HCT116 (cell line): ENCODE measurements around the gene TRAK1. TPM values are rescaled to one million over a fixed set of nuclear protein-coding genes. Genes with fewer than 3 reads are reported as not detected.

Experiments
- ATAC-seq: fragments of 200-7000 bp; cut with Tn5 transposase; 2 replicates; pipeline ENCODE4 v1.9.1; 2020; ENCODE audit warnings: mild to moderate bottlenecking, moderate library complexity
- BruUV-seq: library from RNA; stranded (reverse); fragments of 400-500 nt; replicated peaks from 2 replicates; lab custom pipeline; 2021; lab: Mats Ljungman, UMichigan
- CTCF ChIA-PET: fragments of 300-600 bp; sonication (Branson Sonifier 250); formaldehyde crosslinking; loops from one replicate; lab custom pipeline; 2021; ENCODE audit warnings: antibody characterized with exemption; lab: Charles Lee
- POLR2A ChIA-PET: fragments of 300-600, 350-600 bp; sonication (Branson Sonifier 250); formaldehyde crosslinking; loops from one replicate; lab custom pipeline; 2021; ENCODE audit warnings: antibody characterized with exemption; lab: Charles Lee
- RAD21 ChIA-PET, 2 experiments: fragments of 300-600 bp; sonication (Branson Sonifier 250); formaldehyde crosslinking; loops; one replicate each; lab custom pipeline; 2023; ENCODE audit warnings: low total read pairs in 2 of 2; ENCODE audit not compliant: uncharacterized antibody in 2 of 2, unreplicated experiment in 2 of 2, low non-redundant PET in 1 of 2; lab: Charles Lee
- DNase-seq: peaks from one replicate; pipeline ENCODE4 v3.0.0-alpha.2; 2010; ENCODE audit warnings: low read depth, low spot score
- H2AFZ ChIP-seq: fragments of 200-600 bp; shearing (Covaris generic), sonication (generic); 2 replicates; pipeline ENCODE4 v1.6.1; 2017; ENCODE audit warnings: low read depth, mixed run types, mixed read lengths, antibody characterized with exemption, low read length; ENCODE audit not compliant: poor library complexity, severe bottlenecking
- H3K27ac ChIP-seq: 2 replicates; pipeline ENCODE4 v1.5.1; 2012; ENCODE audit warnings: low read depth, low read length
- H3K27me3 ChIP-seq: fragments of 200-600 bp; sonication (generic); 2 replicates; pipeline ENCODE4 v1.6.1; 2016; ENCODE audit warnings: mixed run types, low read length, mixed read lengths; ENCODE audit not compliant: insufficient read depth
- H3K36me3 ChIP-seq, 2 experiments: fragments of 200-500 bp in 1 of 2; fragments of 200-600 bp in 1 of 2; sonication (Bioruptor generic) in 1 of 2; sonication (generic) in 1 of 2; 2 replicates each; pipeline versions ENCODE4 v1.5.1 to v1.6.1; 2014 to 2016; ENCODE audit warnings: low read length in 2 of 2, inconsistent platforms in 1 of 2, mixed read lengths in 1 of 2, mixed run types in 1 of 2; ENCODE audit not compliant: insufficient read depth in 2 of 2, control insufficient read depth in 1 of 2
- H3K4me1 ChIP-seq, 2 experiments: fragments of 200-600 bp in 1 of 2; sonication (generic) in 1 of 2; 2 replicates each; pipeline versions ENCODE4 v1.5.1 to v1.6.1; 2012 to 2017; ENCODE audit warnings: low read length in 2 of 2, inconsistent platforms in 1 of 2, mild to moderate bottlenecking in 1 of 2, mixed read lengths in 1 of 2, mixed run types in 1 of 2, moderate library complexity in 1 of 2; ENCODE audit not compliant: insufficient read depth in 2 of 2, control insufficient read depth in 1 of 2
- H3K4me2 ChIP-seq: fragments of 200-600 bp; sonication (generic); 2 replicates; pipeline ENCODE4 v1.6.1; 2017; ENCODE audit warnings: mixed run types, low read length, mixed read lengths
- H3K4me3 ChIP-seq, 2 experiments: fragments of 200-600 bp in 1 of 2; sonication (generic) in 1 of 2; replicated peaks in 1 of 2; 2 replicates each; pipeline ENCODE4 v1.5.1; 2011 to 2016; ENCODE audit warnings: low read length in 2 of 2, control low read depth in 1 of 2, low read depth in 1 of 2, mild to moderate bottlenecking in 1 of 2, mixed read lengths in 1 of 2, mixed run types in 1 of 2
- H3K79me2 ChIP-seq: fragments of 200-600 bp; sonication (generic); 2 replicates; pipeline ENCODE4 v1.6.1; 2017; ENCODE audit warnings: mild to moderate bottlenecking, mixed run types, low read length, moderate library complexity, mixed read lengths; ENCODE audit not compliant: insufficient read depth
- H3K9ac ChIP-seq: fragments of 200-600 bp; sonication (generic); 2 replicates; pipeline ENCODE4 v1.6.1; 2016; ENCODE audit warnings: low read length, mixed read lengths
- H3K9me2 ChIP-seq: fragments of 200-600 bp; sonication (generic), shearing (Covaris generic); 2 replicates; pipeline ENCODE4 v1.6.1; 2017; ENCODE audit warnings: mixed run types, mild to moderate bottlenecking, moderate library complexity; ENCODE audit not compliant: insufficient read depth
- H3K9me3 ChIP-seq, 2 experiments: fragments of 200-500 bp in 1 of 2; fragments of 200-600 bp in 1 of 2; sonication (Bioruptor generic) in 1 of 2; sonication (generic) in 1 of 2; 2 replicates each; pipeline ENCODE4 v1.6.1; 2014 to 2017; ENCODE audit warnings: low read length in 2 of 2, mixed read lengths in 2 of 2, inconsistent platforms in 1 of 2, low read depth in 1 of 2, mild to moderate bottlenecking in 1 of 2, mixed run types in 1 of 2, moderate library complexity in 1 of 2; ENCODE audit not compliant: control insufficient read depth in 1 of 2, insufficient read depth in 1 of 2
- H4K20me1 ChIP-seq: fragments of 200-600 bp; sonication (generic), shearing (Covaris generic); 2 replicates; pipeline ENCODE4 v1.6.1; 2017; ENCODE audit warnings: mixed run types, mild to moderate bottlenecking, moderate library complexity; ENCODE audit not compliant: insufficient read depth
- CBX3 ChIP-seq: IDR thresholded peaks from 2 replicates; pipeline ENCODE4 v1.6.1; 2012; ENCODE audit warnings: low read depth
- CEBPB ChIP-seq: IDR thresholded peaks from 2 replicates; pipeline ENCODE4 v1.6.1; 2012; ENCODE audit warnings: low read depth
- EGR1 ChIP-seq: IDR thresholded peaks from 2 replicates; pipeline ENCODE4 v1.6.1; 2012; ENCODE audit warnings: low read depth
- FOSL1 ChIP-seq: IDR thresholded peaks from 2 replicates; pipeline ENCODE4 v1.6.1; 2012; ENCODE audit warnings: low read depth
- JUND ChIP-seq: IDR thresholded peaks from 2 replicates; pipeline ENCODE4 v1.6.1; 2012
- POLR2A ChIP-seq: IDR thresholded peaks from 2 replicates; pipeline ENCODE4 v1.7.0; 2011; ENCODE audit warnings: borderline replicate concordance; ENCODE audit not compliant: insufficient read depth, insufficient read length; ENCODE audit errors: extremely low read depth
- POLR2AphosphoS5 ChIP-seq: IDR thresholded peaks from 2 replicates; pipeline ENCODE4 v1.6.1; 2011; ENCODE audit warnings: mild to moderate bottlenecking, low read depth, low read length, moderate library complexity
- RAD21 ChIP-seq: IDR thresholded peaks from 2 replicates; pipeline ENCODE4 v1.6.1; 2012; ENCODE audit warnings: low read depth, mild to moderate bottlenecking
- SIN3A ChIP-seq: IDR thresholded peaks from 2 replicates; pipeline ENCODE4 v1.6.1; 2012; ENCODE audit warnings: low read depth
- SP1 ChIP-seq: IDR thresholded peaks from 2 replicates; pipeline ENCODE4 v1.6.1; 2012; ENCODE audit warnings: low read depth
- SRF ChIP-seq: IDR thresholded peaks from 2 replicates; pipeline ENCODE4 v1.6.1; 2012; ENCODE audit warnings: low read depth
- TCF7L2 ChIP-seq: IDR thresholded peaks from 2 replicates; pipeline ENCODE4 v1.7.0; 2011; ENCODE audit warnings: borderline replicate concordance, inconsistent platforms; ENCODE audit not compliant: insufficient read depth, insufficient read length; ENCODE audit errors: extremely low read depth
- YY1 ChIP-seq: IDR thresholded peaks from 2 replicates; pipeline ENCODE4 v1.6.1; 2011; ENCODE audit warnings: low read length, low read depth, moderate library complexity, mild to moderate bottlenecking; ENCODE audit not compliant: insufficient replicate concordance; ENCODE audit errors: extremely low read depth
- ZFX ChIP-seq: fragments of 450-650 bp; IDR thresholded peaks from 2 replicates; pipeline ENCODE4 v1.6.1; 2017
- ZNF274 ChIP-seq: fragments of 200-500 bp; sonication (Bioruptor generic); IDR thresholded peaks from 2 replicates; pipeline ENCODE4 v1.6.1; 2014; ENCODE audit warnings: mild to moderate bottlenecking, low read depth, low read length, inconsistent platforms
- intact Hi-C: fragments of 100-400 bp; cut with micrococcal nuclease; formaldehyde crosslinking; loops from 2 replicates; pipeline ENCODE4 v1.10.0; 2022
- total RNA-seq: library from RNA; stranded (reverse); gene quantifications from one replicate; pipeline ENCODE4 v1.2.1, GENCODE V29; 2021; ENCODE audit not compliant: unreplicated experiment
- TF ChIP-seq, protein P1 (sequence below): IDR thresholded peaks from 2 replicates; pipeline ENCODE4 v1.6.1; 2012
- TF ChIP-seq, protein P2 (sequence below): IDR thresholded peaks from 2 replicates; pipeline ENCODE4 v1.6.1; 2011; ENCODE audit warnings: mild to moderate bottlenecking, low read length, moderate library complexity; ENCODE audit not compliant: insufficient replicate concordance; ENCODE audit errors: extremely low read depth

TRAK1 gene
- total RNA-seq, 1 experiment from 2014 or later = 25.9 TPM

DNA sequence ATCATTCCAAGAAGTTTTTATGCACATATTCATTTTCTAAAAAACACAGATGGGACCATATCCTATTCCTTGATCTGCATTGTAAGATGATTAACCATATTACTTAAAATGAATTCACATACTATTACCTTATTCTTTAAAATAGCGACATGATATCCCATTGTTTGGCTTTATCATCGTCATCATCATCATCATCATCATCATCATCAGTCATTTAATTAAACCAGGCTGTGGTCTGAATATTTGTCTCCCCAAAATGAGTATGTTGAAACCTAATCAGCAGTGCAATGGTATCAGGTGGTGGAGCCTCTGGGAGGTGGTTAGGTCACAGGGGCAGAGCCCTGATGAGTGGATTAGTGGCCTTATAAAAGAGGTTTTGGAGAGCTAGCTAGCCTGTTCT, 4.4 kb downstream of the TRAK1 start:
- ATAC-seq (no peak), DNase-seq (no peak)
- Histone ChIP-seq H4K20me1 (no peaks in the 10 kb centered on the region), H3K9ac (no peak overlapping the region), H3K4me2 (no peak overlapping the region), H3K9me3 (no peaks in the 10 kb centered on the region), H3K9me2 (no peaks in the 10 kb centered on the region), H2AFZ (no peak overlapping the region), H3K27ac (no peak overlapping the region), H3K4me3 (no peak overlapping the region), H3K4me1 (peaks cover 10 to 15% of the 10 kb centered on the region in 2 experiments; a peak in 3 of 4 replicates), H3K79me2 (no peaks in the 10 kb centered on the region; the same call in 1 of the 2 replicates), H3K36me3 (no peaks in the 10 kb centered on the region), H3K27me3 (no peaks in the 10 kb centered on the region)
- ChIA-PET POLR2A (no interaction called here), CTCF (no interaction called here), RAD21 (interaction anchor here in 1 of 2 experiments (0.6 kb wide), 1 partner anchor 74 kb away, joined by 3 read pairs; no protein-coding TSS in a partner anchor)
- BruUV-seq = no TSS peak
- TF ChIP-seq YY1 = no peak
- TF ChIP-seq, protein P1, sequence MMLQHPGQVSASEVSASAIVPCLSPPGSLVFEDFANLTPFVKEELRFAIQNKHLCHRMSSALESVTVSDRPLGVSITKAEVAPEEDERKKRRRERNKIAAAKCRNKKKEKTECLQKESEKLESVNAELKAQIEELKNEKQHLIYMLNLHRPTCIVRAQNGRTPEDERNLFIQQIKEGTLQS = no peak
- TF ChIP-seq JUND = no peak
- no peak for TF ChIP-seq FOSL1
- no peak for TF ChIP-seq EGR1
- no peak for TF ChIP-seq ZFX
- no peak for TF ChIP-seq SIN3A
- TF ChIP-seq, protein P2, sequence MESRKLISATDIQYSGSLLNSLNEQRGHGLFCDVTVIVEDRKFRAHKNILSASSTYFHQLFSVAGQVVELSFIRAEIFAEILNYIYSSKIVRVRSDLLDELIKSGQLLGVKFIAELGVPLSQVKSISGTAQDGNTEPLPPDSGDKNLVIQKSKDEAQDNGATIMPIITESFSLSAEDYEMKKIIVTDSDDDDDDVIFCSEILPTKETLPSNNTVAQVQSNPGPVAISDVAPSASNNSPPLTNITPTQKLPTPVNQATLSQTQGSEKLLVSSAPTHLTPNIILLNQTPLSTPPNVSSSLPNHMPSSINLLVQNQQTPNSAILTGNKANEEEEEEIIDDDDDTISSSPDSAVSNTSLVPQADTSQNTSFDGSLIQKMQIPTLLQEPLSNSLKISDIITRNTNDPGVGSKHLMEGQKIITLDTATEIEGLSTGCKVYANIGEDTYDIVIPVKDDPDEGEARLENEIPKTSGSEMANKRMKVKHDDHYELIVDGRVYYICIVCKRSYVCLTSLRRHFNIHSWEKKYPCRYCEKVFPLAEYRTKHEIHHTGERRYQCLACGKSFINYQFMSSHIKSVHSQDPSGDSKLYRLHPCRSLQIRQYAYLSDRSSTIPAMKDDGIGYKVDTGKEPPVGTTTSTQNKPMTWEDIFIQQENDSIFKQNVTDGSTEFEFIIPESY = no peak
- TF ChIP-seq RAD21 = no peak
- no peak for TF ChIP-seq SP1
- TF ChIP-seq CEBPB = no peak
- TF ChIP-seq CBX3 = no peak
- no peak for TF ChIP-seq POLR2A
- TF ChIP-seq SRF = no peak
- TF ChIP-seq TCF7L2 = no peak
- TF ChIP-seq POLR2AphosphoS5 = no peak
- TF ChIP-seq ZNF274 = no peak
- intact Hi-C loops = loop anchor here (10.0 kb wide), 1 partner anchor 381 kb away; no protein-coding TSS in a partner anchor
